Measurements from ENCODE around the gene ATAD3B.
"Not testable (repeated sequence)": the region's sequence is repeated elsewhere in the genome, so short reads cannot be mapped to it uniquely, and the experiment has no call there.

The ATAD3B gene

DNA sequence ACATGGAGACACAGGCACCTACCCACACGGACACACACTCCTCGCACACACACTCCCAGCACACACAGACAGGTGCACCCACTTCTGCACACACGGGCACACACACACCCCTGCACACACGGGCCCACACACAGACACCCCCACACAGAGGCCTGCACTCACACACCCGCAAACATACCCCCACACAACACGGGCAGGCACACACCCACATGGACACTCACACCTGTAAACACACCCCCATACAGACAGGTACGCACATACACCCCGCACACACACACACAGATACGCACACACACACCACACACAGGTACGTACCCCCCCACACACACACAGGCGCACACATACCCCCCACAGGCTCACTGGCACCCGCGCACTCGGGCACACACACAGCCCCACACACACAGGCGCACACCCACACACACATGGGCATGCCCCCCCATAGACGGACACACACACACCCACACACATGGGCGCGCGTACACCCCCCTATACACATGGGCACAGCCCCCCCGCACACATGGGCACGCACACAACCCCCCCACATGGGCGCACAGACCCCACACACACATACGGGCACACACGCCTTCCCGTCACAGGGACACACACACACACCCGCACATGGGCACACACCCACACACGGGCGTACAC is 46.5 kb downstream of the ATAD3B start:
- no peak overlapping the region for H3K27ac ChIP-seq
- no peak overlapping the region for H3K4me3 ChIP-seq
- no peak overlapping the region for H3K9ac ChIP-seq (ENCODE audit: insufficient read length)
- no peaks in the 10 kb centered on the region for H3K9me3 ChIP-seq (ENCODE audit: low read depth, low read length)
- DNase-seq (ENCODE audit: low read depth, low spot score): no peak
- H3K36me3 ChIP-seq (ENCODE audit: insufficient read depth, low read length): peaks cover 14% of the 10 kb centered on the region; the same call in 1 of the 2 replicates
- no peak for TF ChIP-seq POLR2AphosphoS5 (IDR thresholded peaks at IDR 0.05; ENCODE audit: borderline replicate concordance, low read depth, low read length)

DNA sequence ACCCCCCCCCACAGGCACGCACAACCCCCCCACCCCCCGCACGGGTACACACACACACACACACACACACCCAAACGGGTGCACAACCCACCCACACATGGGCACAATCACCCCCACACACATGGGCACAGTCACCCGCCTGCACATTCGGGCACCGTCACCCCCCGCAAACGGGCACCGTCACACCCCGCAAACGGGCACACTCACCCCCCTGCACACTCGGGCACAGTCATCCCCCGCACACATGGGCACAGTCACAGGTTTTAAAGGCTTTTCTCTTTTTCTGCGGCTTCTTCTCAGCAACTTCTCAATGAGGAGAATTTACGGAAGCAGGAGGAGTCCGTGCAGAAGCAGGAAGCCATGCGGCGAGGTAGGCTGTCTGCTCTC is 47.0 kb downstream of the ATAD3B start:
- H3K27ac ChIP-seq; H3K9ac ChIP-seq (ENCODE audit: insufficient read length); H3K4me3 ChIP-seq; DNase-seq (ENCODE audit: low read depth, low spot score); H3K9me3 ChIP-seq (ENCODE audit: low read depth, low read length): not testable (repeated sequence)
- peaks cover 14% of the 10 kb centered on the region; the same call in 1 of the 2 replicates for H3K36me3 ChIP-seq (ENCODE audit: insufficient read depth, low read length)

DNA sequence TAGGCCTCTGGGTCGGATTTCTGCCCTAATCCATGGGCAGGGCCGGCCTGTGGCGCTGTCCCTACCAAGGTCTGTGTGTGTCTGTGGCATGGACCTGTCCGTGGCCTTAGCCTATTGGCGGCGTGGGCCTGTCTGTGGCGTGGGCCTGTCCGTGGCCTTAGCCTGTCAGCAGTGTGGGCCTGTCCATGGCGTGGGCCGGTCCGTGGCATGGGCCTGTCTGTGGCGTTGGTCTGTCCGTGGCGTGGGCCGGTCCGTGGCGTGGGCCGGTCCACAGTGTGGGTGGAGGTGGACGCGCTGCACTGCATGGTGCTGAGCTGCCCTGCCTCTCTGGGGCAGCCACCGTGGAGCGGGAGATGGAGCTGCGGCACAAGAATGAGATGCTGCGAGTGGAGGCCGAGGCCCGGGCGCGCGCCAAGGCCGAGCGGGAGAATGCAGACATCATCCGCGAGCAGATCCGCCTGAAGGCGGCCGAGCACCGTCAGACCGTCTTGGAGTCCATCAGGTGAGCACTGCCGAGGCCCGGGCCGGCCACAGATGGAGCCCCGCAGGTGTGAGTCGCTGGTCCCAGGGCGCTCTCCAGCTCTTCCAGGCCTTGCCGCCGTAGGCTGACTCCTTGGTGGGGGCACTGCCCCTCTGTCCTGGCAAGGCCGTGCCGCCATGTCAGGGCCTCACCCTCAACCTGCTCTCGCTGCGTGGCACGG is 48.4 kb downstream of the ATAD3B start:
- not testable (repeated sequence) for H3K4me3 ChIP-seq; H3K27ac ChIP-seq; H3K9me3 ChIP-seq (ENCODE audit: low read depth, low read length); H3K9ac ChIP-seq (ENCODE audit: insufficient read length); DNase-seq (ENCODE audit: low read depth, low spot score)
- peaks cover 14% of the 10 kb centered on the region; the same call in 1 of the 2 replicates for H3K36me3 ChIP-seq (ENCODE audit: insufficient read depth, low read length)

DNA sequence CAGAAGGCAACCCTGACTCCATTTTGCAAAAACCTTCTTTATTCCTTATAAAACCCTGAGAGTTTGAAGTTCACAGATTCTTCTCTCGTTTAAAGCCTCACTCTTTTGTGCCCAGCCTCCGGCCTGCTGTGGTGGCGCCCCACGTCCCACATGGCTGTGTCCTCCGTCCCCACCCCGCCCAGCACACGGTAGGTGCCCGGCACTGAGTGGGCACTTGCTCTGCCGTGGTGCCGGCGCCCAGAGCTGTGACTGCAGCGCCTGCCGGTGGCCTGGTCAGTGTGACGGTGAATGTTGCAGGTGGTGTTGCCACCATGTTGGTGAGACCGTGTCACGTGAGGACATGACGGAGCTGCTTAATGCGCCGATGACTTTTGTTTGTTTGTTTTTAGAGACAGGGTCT is 49.8 kb downstream of the ATAD3B start:
- Histone ChIP-seq H3K36me3 (ENCODE audit: insufficient read depth, low read length) (peaks cover 14% of the 10 kb centered on the region; the same call in 1 of the 2 replicates), H3K9me3 (ENCODE audit: low read depth, low read length) (no peaks in the 10 kb centered on the region), H3K27ac (no peak overlapping the region), H3K9ac (ENCODE audit: insufficient read length) (no peak overlapping the region), H3K4me3 (no peak overlapping the region)
- no peak for DNase-seq (ENCODE audit: low read depth, low spot score)
- TF ChIP-seq POLR2AphosphoS5 (IDR thresholded peaks at IDR 0.05; ENCODE audit: borderline replicate concordance, low read depth, low read length) (no peak), FOXP2 (optimal IDR thresholded peaks at IDR 0.05; ENCODE audit: control extremely low read depth, extremely low read length, insufficient read depth) (no peak), EZH2 (IDR thresholded peaks at IDR 0.05) (no peak)

DNA sequence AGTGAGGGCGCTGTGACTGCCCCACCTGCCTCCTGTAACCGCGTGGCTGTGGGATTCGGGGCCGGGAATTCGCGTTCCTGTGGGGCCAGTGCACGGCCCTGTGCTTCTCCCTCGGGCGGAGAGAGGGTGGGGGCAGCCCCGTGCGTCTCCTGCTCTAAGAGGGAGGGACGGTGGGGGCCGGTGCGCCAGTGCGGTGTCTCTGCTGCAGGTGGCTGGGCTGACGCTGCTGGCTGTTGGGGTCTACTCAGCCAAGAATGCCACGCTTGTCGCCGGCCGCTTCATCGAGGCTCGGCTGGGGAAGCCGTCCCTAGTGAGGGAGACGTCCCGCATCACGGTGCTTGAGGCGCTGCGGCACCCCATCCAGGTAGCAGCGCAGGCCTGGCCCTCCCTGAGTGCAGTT is 51.0 kb downstream of the ATAD3B start:
- H3K9me3 ChIP-seq (ENCODE audit: low read depth, low read length); H3K4me3 ChIP-seq; DNase-seq (ENCODE audit: low read depth, low spot score); H3K9ac ChIP-seq (ENCODE audit: insufficient read length); H3K27ac ChIP-seq: not testable (repeated sequence)
- H3K36me3 ChIP-seq (ENCODE audit: insufficient read depth, low read length): peaks cover 15% of the 10 kb centered on the region; the same call in 1 of the 2 replicates

DNA sequence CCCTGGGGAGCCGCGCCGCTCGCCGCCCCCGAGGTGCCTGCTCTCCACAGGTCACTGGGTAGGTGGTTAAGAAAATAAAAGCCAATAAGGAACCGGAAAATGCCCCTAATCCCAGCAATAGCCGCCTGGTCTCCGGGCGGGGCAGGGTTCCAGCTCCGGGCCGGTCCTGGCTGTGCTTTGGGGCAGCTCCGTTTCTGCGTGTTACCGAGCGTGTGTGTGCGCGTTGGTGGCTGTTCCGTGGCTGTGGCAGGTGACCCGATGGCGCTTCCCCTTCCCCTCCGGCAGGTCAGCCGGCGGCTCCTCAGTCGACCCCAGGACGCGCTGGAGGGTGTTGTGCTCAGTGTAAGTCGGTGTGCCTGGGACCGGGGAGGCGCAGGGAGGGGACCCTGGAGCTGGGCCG is 51.7 kb downstream of the ATAD3B start:
- DNase-seq (ENCODE audit: low read depth, low spot score); H3K9me3 ChIP-seq (ENCODE audit: low read depth, low read length); H3K4me3 ChIP-seq; H3K9ac ChIP-seq (ENCODE audit: insufficient read length); H3K27ac ChIP-seq: not testable (repeated sequence)
- H3K36me3 ChIP-seq (ENCODE audit: insufficient read depth, low read length): peaks cover 15% of the 10 kb centered on the region; the same call in 1 of the 2 replicates

DNA sequence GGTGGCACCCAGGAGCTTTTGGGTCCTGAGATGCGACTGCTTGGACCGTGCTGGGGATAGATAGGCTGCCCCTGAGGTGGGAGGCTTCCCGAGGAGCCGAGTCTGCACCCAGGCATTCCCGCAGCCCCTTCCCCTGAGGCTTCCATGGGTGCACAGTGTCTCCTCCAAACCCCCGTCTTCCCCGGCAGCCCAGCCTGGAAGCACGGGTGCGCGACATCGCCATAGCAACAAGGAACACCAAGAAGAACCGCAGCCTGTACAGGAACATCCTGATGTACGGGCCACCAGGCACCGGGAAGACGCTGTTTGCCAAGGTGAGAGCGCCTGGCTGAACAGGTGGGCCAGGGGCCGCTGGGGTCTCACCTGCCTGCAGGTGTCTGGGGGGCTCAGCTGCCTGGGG is 52.1 kb downstream of the ATAD3B start:
- H3K9me3 ChIP-seq (ENCODE audit: low read depth, low read length); H3K27ac ChIP-seq; H3K9ac ChIP-seq (ENCODE audit: insufficient read length); DNase-seq (ENCODE audit: low read depth, low spot score); H3K4me3 ChIP-seq: not testable (repeated sequence)
- peaks cover 12% of the 10 kb centered on the region; the same call in 1 of the 2 replicates for H3K36me3 ChIP-seq (ENCODE audit: insufficient read depth, low read length)

DNA sequence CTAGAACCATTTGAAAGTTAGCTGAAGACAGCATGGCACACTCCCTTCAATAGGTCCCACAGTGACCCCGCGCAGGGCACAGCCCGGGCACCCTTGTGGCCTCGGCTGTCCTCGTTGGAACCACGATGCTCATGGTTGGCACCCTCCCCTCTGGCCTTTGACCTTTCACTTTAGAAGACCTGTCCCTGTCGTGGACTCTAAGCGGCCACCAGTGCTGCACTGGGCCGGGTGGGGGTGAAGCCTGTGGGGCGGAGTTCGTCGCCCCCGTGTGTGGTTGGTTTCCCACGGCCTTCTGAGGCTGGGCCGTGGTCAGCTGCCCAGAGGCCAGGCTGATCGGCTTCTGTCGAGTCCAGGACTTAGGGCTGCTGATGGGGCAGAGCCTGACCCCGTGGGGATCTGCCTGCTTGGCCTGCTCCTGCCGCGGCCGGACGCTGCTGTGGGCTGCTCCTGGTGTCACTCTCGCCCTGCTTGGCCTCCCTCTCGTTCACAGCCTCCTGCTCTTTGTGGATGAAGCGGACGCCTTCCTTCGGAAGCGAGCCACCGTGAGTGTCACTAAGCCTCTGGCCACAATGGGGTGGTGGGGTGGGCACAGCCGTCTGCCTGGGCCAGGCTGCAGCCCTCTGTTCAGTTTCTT is 53.3 kb downstream of the ATAD3B start:
- H3K4me3 ChIP-seq; DNase-seq (ENCODE audit: low read depth, low spot score); H3K9me3 ChIP-seq (ENCODE audit: low read depth, low read length); H3K27ac ChIP-seq; H3K9ac ChIP-seq (ENCODE audit: insufficient read length): not testable (repeated sequence)
- peaks cover 22% of the 10 kb centered on the region; the same call in 1 of the 2 replicates for H3K36me3 ChIP-seq (ENCODE audit: insufficient read depth, low read length)

DNA sequence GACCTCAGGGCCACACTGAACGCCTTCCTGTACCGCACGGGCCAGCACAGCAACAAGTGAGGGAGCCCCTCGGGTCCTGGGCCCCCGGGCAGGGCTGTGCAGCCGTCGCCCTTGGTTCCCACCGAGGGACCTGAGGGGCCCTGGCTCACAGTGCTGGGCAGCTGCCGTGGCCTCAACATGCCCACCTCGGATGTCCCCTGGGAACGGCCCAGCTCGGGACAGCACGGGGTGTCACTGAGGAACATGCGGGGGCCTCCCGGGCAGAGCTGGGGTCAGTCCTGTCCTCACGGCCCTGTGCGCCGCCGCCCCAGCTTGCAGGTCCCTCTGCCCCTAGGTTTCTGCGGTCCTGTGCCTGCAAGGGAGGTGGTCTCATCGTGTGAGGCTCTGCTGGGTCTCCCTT is 54.9 kb downstream of the ATAD3B start:
- H3K36me3 ChIP-seq (ENCODE audit: insufficient read depth, low read length): peaks cover 23% of the 10 kb centered on the region; the same call in 1 of the 2 replicates
- H3K27ac ChIP-seq; H3K4me3 ChIP-seq; H3K9me3 ChIP-seq (ENCODE audit: low read depth, low read length); DNase-seq (ENCODE audit: low read depth, low spot score); H3K9ac ChIP-seq (ENCODE audit: insufficient read length): not testable (repeated sequence)
